ENCODE measurements around the gene RNF126. TPM values are rescaled to one million over a fixed set of nuclear protein-coding genes. Genes with fewer than 3 reads are reported as not detected.

RNF126 gene
- total RNA-seq, 1 donor from 2014 or later, result 58.3 TPM

GRCh38 chr19:616747-617526 is 46.1 kb downstream of the RNF126 start:
- Histone ChIP-seq H3K4me2 (ENCODE audit: low read length) (no peak overlapping the region), H3K27me3 (ENCODE audit: insufficient read depth, low read length) (no peaks in the 10 kb centered on the region), H3K9ac (ENCODE audit: low read length) (no peak overlapping the region), H3K79me2 (ENCODE audit: insufficient read depth, low read length) (no peaks in the 10 kb centered on the region), H3K27ac (ENCODE audit: low read depth, low read length) (no peak overlapping the region), H3K4me1 (ENCODE audit: insufficient read depth, low read length) (peaks cover 4% of the 10 kb centered on the region), H3K36me3 (ENCODE audit: insufficient read depth, low read length) (no peaks in the 10 kb centered on the region), H2AFZ (ENCODE audit: low read depth, low read length) (no peak overlapping the region), H3K9me3 (ENCODE audit: insufficient read depth, low read depth, low read length) (no peaks in the 10 kb centered on the region), H3K4me3 (ENCODE audit: insufficient read depth, low read depth, low read length) (no peak overlapping the region), H4K20me1 (ENCODE audit: insufficient read depth, low read length) (no peaks in the 10 kb centered on the region)
- peaks cover 2% of the 10 kb centered on the region for H3K9me3 Mint-ChIP-seq (ENCODE audit: unreplicated experiment)
- H3K4me3 Mint-ChIP-seq (ENCODE audit: unreplicated experiment), result no peak overlapping the region
- H3K27me3 Mint-ChIP-seq (ENCODE audit: low read depth, unreplicated experiment), result no peaks in the 10 kb centered on the region
- H3K36me3 Mint-ChIP-seq (ENCODE audit: low read depth, unreplicated experiment), result peaks cover 18% of the 10 kb centered on the region
- H3K27ac Mint-ChIP-seq (ENCODE audit: unreplicated experiment), result no peak overlapping the region
- TF ChIP-seq EZH2 (IDR thresholded peaks at IDR 0.05; ENCODE audit: insufficient read depth, low read length) (no peak), CTCF (IDR thresholded peaks at IDR 0.05; ENCODE audit: insufficient read depth, low read depth, low read length) (no peak)
- FAIRE-seq (no peak), DNase-seq (ENCODE audit: low read depth) (no peak)
- no peaks in the 10 kb centered on the region for H3K4me1 Mint-ChIP-seq (ENCODE audit: low read depth, unreplicated experiment)

GRCh38 chr19:616062-616700 is 46.8 kb downstream of the RNF126 start:
- Mint-ChIP-seq H3K36me3 (ENCODE audit: low read depth, unreplicated experiment) (peaks cover 18% of the 10 kb centered on the region), H3K27ac (ENCODE audit: unreplicated experiment) (no peak overlapping the region), H3K27me3 (ENCODE audit: low read depth, unreplicated experiment) (no peaks in the 10 kb centered on the region), H3K4me3 (ENCODE audit: unreplicated experiment) (no peak overlapping the region), H3K4me1 (ENCODE audit: low read depth, unreplicated experiment) (no peaks in the 10 kb centered on the region), H3K9me3 (ENCODE audit: unreplicated experiment) (peaks cover 2% of the 10 kb centered on the region)
- H3K79me2 ChIP-seq (ENCODE audit: insufficient read depth, low read length), result no peaks in the 10 kb centered on the region
- no peak overlapping the region for H3K4me3 ChIP-seq (ENCODE audit: insufficient read depth, low read depth, low read length)
- H4K20me1 ChIP-seq (ENCODE audit: insufficient read depth, low read length), result no peaks in the 10 kb centered on the region
- no peak for DNase-seq (ENCODE audit: low read depth)
- no peak for TF ChIP-seq CTCF (IDR thresholded peaks at IDR 0.05; ENCODE audit: insufficient read depth, low read depth, low read length)
- H3K4me2 ChIP-seq (ENCODE audit: low read length), result no peak overlapping the region
- no peak overlapping the region for H3K27ac ChIP-seq (ENCODE audit: low read depth, low read length)
- H3K9ac ChIP-seq (ENCODE audit: low read length), result no peak overlapping the region
- no peaks in the 10 kb centered on the region for H3K9me3 ChIP-seq (ENCODE audit: insufficient read depth, low read depth, low read length)
- H3K4me1 ChIP-seq (ENCODE audit: insufficient read depth, low read length), result peaks cover 7% of the 10 kb centered on the region
- H2AFZ ChIP-seq (ENCODE audit: low read depth, low read length), result no peak overlapping the region
- H3K27me3 ChIP-seq (ENCODE audit: insufficient read depth, low read length), result no peaks in the 10 kb centered on the region
- no peaks in the 10 kb centered on the region for H3K36me3 ChIP-seq (ENCODE audit: insufficient read depth, low read length)
- FAIRE-seq, result no peak

GRCh38 chr19:615619-616018 is 47.4 kb downstream of the RNF126 start:
- Histone ChIP-seq H3K27ac (ENCODE audit: low read depth, low read length) (no peak overlapping the region), H3K4me3 (ENCODE audit: insufficient read depth, low read depth, low read length) (no peak overlapping the region), H3K9me3 (ENCODE audit: insufficient read depth, low read depth, low read length) (no peaks in the 10 kb centered on the region), H3K4me2 (ENCODE audit: low read length) (no peak overlapping the region), H3K36me3 (ENCODE audit: insufficient read depth, low read length) (no peaks in the 10 kb centered on the region), H3K9ac (ENCODE audit: low read length) (no peak overlapping the region), H2AFZ (ENCODE audit: low read depth, low read length) (no peak overlapping the region), H3K27me3 (ENCODE audit: insufficient read depth, low read length) (no peaks in the 10 kb centered on the region), H4K20me1 (ENCODE audit: insufficient read depth, low read length) (no peaks in the 10 kb centered on the region), H3K79me2 (ENCODE audit: insufficient read depth, low read length) (no peaks in the 10 kb centered on the region), H3K4me1 (ENCODE audit: insufficient read depth, low read length) (peaks cover 12% of the 10 kb centered on the region)
- H3K27ac Mint-ChIP-seq (ENCODE audit: unreplicated experiment), result no peak overlapping the region
- peak overlapping the region; percentile 45 for H3K4me3 Mint-ChIP-seq (ENCODE audit: unreplicated experiment)
- no peak for TF ChIP-seq EZH2 (IDR thresholded peaks at IDR 0.05; ENCODE audit: insufficient read depth, low read length)
- TF ChIP-seq CTCF (IDR thresholded peaks at IDR 0.05; ENCODE audit: insufficient read depth, low read depth, low read length), result no peak
- H3K36me3 Mint-ChIP-seq (ENCODE audit: low read depth, unreplicated experiment), result peaks cover 18% of the 10 kb centered on the region
- no peak for FAIRE-seq
- no peaks in the 10 kb centered on the region for H3K27me3 Mint-ChIP-seq (ENCODE audit: low read depth, unreplicated experiment)
- H3K4me1 Mint-ChIP-seq (ENCODE audit: low read depth, unreplicated experiment), result peaks cover 3% of the 10 kb centered on the region
- no peak for DNase-seq (ENCODE audit: low read depth)
- H3K9me3 Mint-ChIP-seq (ENCODE audit: unreplicated experiment), result peaks cover 2% of the 10 kb centered on the region

Data from astrocyte (in vitro differentiated cells and primary cell).